Skeletal muscle tissue (tissue), 4 donors: ENCODE data around the gene TCHH. TPM values are rescaled to one million over a fixed set of nuclear protein-coding genes. Genes with fewer than 3 reads are reported as not detected.

Experiments used
- H3K27ac ChIP-seq: one replicate; pipeline ENCODE4 v1.7.0; 2013; ENCODE audit warnings: mild to moderate bottlenecking, low read depth, low read length, inconsistent platforms
- H3K27me3 ChIP-seq, 3 donors: one replicate each; pipeline ENCODE4 v1.7.0; 2013; ENCODE audit warnings: low read length in 3 of 3; ENCODE audit not compliant: control insufficient read depth in 3 of 3, insufficient read depth in 3 of 3
- H3K36me3 ChIP-seq, 3 donors: one replicate each; pipeline ENCODE4 v1.7.0; 2013; ENCODE audit warnings: low read length in 3 of 3; ENCODE audit not compliant: control insufficient read depth in 3 of 3, insufficient read depth in 3 of 3
- H3K4me1 ChIP-seq, 3 donors: one replicate each; pipeline ENCODE4 v1.7.0; 2013; ENCODE audit warnings: low read length in 3 of 3, mild to moderate bottlenecking in 3 of 3; ENCODE audit not compliant: control insufficient read depth in 3 of 3, insufficient read depth in 3 of 3
- H3K4me3 ChIP-seq, 3 donors: one replicate each; pipeline ENCODE4 v1.7.0; 2013; ENCODE audit warnings: low read length in 3 of 3
- H3K9ac ChIP-seq, 3 donors: one replicate each; pipeline ENCODE4 v1.7.0; 2013; ENCODE audit warnings: low read length in 3 of 3, mild to moderate bottlenecking in 3 of 3, moderate library complexity in 2 of 3, low read depth in 1 of 3
- H3K9me3 ChIP-seq, 3 donors: one replicate each; pipeline ENCODE4 v1.7.0; 2013; ENCODE audit warnings: low read length in 3 of 3; ENCODE audit not compliant: control insufficient read depth in 3 of 3
- total RNA-seq: library from RNA; depleted of rRNA; stranded (reverse); fragments of >200 nt; gene quantifications from one replicate; pipeline ENCODE4 v1.2.3, GENCODE V29; 2014
- donor health status: Osteomylitis.

Gene TCHH
- total RNA-seq, 1 donor from 2014 or later, result not detected

- H3K27me3 ChIP-seq, result peaks cover 76 to 88% (median 76%) of the 10 kb centered on the region in 3 donors
- H3K4me1 ChIP-seq, result peaks cover 26 to 31% (median 31%) of the 10 kb centered on the region in 3 donors
- no peak overlapping the region for H3K27ac ChIP-seq
- no peak overlapping the region for H3K9ac ChIP-seq
- no peaks in the 10 kb centered on the region for H3K36me3 ChIP-seq
- H3K4me3 ChIP-seq, result peak overlapping the region; percentile 28 to 62 (median 54)
- H3K9me3 ChIP-seq, result peaks cover 2 to 4% (median 3%) of the 10 kb centered on the region in 3 donors
Measured at GRCh38 chr1:152112101-152112884, 3.0 kb downstream of the TCHH start.

- peaks cover 2 to 4% (median 3%) of the 10 kb centered on the region in 3 donors for H3K9me3 ChIP-seq
- no peak overlapping the region for H3K27ac ChIP-seq
- peaks cover 26 to 31% (median 31%) of the 10 kb centered on the region in 3 donors for H3K4me1 ChIP-seq
- H3K27me3 ChIP-seq, result peaks cover 80 to 88% (median 82%) of the 10 kb centered on the region in 3 donors
- H3K9ac ChIP-seq, result no peak overlapping the region
- H3K36me3 ChIP-seq, result no peaks in the 10 kb centered on the region
- peak overlapping the region; percentile 52 to 63 (median 61) for H3K4me3 ChIP-seq
Measured at GRCh38 chr1:152111515-152111968, 3.7 kb downstream of the TCHH start.

GRCh38 chr1:152110860-152111514 is 4.3 kb downstream of the TCHH start:
- Histone ChIP-seq H3K4me3 (peak overlapping the region; percentile 52 to 63 (median 61)), H3K9me3 (peaks cover 2 to 4% (median 3%) of the 10 kb centered on the region in 3 donors), H3K36me3 (no peaks in the 10 kb centered on the region), H3K27me3 (peaks cover 83 to 89% (median 87%) of the 10 kb centered on the region in 3 donors), H3K27ac (no peak overlapping the region), H3K4me1 (peaks cover 26 to 31% (median 31%) of the 10 kb centered on the region in 3 donors), H3K9ac (no peak overlapping the region)

- Histone ChIP-seq H3K27me3 (peaks cover 78 to 88% (median 87%) of the 10 kb centered on the region in 3 donors), H3K4me1 (peaks cover 26 to 31% (median 31%) of the 10 kb centered on the region in 3 donors), H3K36me3 (no peaks in the 10 kb centered on the region), H3K27ac (no peak overlapping the region), H3K9me3 (peaks cover 2 to 4% (median 3%) of the 10 kb centered on the region in 3 donors), H3K9ac (no peak overlapping the region), H3K4me3 (peak overlapping the region; percentile 52 to 63 (median 61))
Measured at GRCh38 chr1:152110365-152110859, 4.8 kb downstream of the TCHH start.

GRCh38 chr1:152109998-152110294 is 5.3 kb downstream of the TCHH start:
- Histone ChIP-seq H3K27ac (no peak overlapping the region), H3K27me3 (peaks cover 76 to 83% (median 82%) of the 10 kb centered on the region in 3 donors), H3K9ac (no peak overlapping the region), H3K4me3 (peak overlapping the region; percentile 52 to 63 (median 61)), H3K36me3 (no peaks in the 10 kb centered on the region), H3K4me1 (peaks cover 26 to 31% (median 31%) of the 10 kb centered on the region in 3 donors), H3K9me3 (peaks cover 1 to 4% (median 3%) of the 10 kb centered on the region in 3 donors)

GRCh38 chr1:152109231-152109997 is 5.8 kb downstream of the TCHH start:
- peaks cover 0 to 4% (median 3%) of the 10 kb centered on the region in 3 donors for H3K9me3 ChIP-seq
- peaks cover 26 to 31% (median 31%) of the 10 kb centered on the region in 3 donors for H3K4me1 ChIP-seq
- H3K27me3 ChIP-seq, result peaks cover 73 to 83% (median 79%) of the 10 kb centered on the region in 3 donors
- no peak overlapping the region for H3K9ac ChIP-seq
- H3K4me3 ChIP-seq, result peak overlapping the region; percentile 52 to 63 (median 61)
- no peaks in the 10 kb centered on the region for H3K36me3 ChIP-seq
- no peak overlapping the region for H3K27ac ChIP-seq

- Histone ChIP-seq H3K36me3 (no peaks in the 10 kb centered on the region), H3K9ac (no peak overlapping the region), H3K9me3 (peaks cover 0 to 4% (median 3%) of the 10 kb centered on the region in 3 donors), H3K27ac (no peak overlapping the region), H3K27me3 (peaks cover 73 to 81% (median 73%) of the 10 kb centered on the region in 3 donors), H3K4me1 (peaks cover 26 to 31% (median 31%) of the 10 kb centered on the region in 3 donors), H3K4me3 (peak overlapping the region in 1 of 3 donors; percentile 63)
Measured at GRCh38 chr1:152108882-152109222, 6.4 kb downstream of the TCHH start.

DNA sequence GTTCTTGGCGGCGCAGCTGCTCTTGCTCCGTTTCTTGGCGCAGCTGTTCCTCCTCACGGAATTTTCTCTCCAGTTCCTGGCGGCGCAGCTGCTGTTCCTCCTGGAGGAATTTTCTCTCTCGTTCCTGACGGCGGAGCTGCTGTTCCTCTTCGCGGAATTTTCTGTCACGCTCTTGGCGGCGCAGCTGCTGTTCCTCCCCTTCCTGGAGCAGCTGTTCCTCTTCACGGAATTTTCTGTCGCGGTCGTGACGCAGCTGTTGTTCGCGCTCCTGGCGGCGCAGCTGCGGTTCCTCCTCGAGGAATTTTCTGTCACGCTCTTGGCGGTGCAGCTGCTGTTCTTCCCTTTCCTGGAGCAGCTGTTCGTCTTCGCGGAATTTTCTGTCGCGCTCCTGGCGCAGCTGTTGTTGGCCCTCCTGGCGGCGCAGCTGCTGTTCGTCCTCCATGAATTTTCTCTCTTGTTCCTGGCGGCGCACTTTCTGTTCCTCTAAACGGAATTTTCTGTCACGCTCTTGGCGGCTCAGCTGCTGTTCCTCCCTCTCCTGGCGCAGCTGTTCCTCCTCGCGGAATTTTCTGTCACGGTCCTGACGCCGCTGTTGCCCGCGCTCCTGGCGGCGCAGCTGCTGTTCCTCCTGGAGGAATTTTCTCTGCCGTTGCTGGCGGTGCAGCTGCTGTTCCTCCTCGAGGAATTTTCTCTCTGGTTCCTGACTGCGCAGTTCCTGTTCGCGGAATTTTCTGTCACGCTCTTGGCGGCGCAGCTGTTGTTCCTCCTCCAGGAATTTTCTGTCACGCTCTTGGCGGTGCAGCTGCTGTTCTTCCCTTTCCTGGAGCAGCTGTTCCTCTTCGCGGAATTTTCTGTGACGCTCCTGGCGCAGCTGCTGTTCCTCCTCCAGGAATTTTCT is 7.0 kb downstream of the TCHH start:
- Histone ChIP-seq H3K9me3 (peaks cover 0 to 4% (median 3%) of the 10 kb centered on the region in 3 donors), H3K27ac (no peak overlapping the region), H3K9ac (no peak overlapping the region), H3K36me3 (no peaks in the 10 kb centered on the region), H3K4me1 (peaks cover 26 to 31% (median 31%) of the 10 kb centered on the region in 3 donors), H3K27me3 (peaks cover 67 to 75% (median 72%) of the 10 kb centered on the region in 3 donors), H3K4me3 (peak overlapping the region in 1 of 3 donors; percentile 43)
